OCI-LY7 (cell line): ENCODE results near the gene ACAN.

Experiments used
- EZH2phosphoT487 ChIP-seq: fragments of 200-600 bp; sonication (generic); IDR thresholded peaks from 2 replicates; pipeline ENCODE4 v1.6.1; 2018; ENCODE audit warnings: low read depth, borderline replicate concordance, mild to moderate bottlenecking, mixed run types, antibody characterized with exemption, low read length, moderate library complexity, mixed read lengths
- TF ChIP-seq, protein P1 (sequence below): fragments of 200-600 bp; sonication (generic); conservative IDR thresholded peaks from 2 replicates; pipeline ENCODE4 v1.5.1; 2014; ENCODE audit warnings: mild to moderate bottlenecking, antibody characterized with exemption, low read length, moderate library complexity, mixed read lengths

DNA sequence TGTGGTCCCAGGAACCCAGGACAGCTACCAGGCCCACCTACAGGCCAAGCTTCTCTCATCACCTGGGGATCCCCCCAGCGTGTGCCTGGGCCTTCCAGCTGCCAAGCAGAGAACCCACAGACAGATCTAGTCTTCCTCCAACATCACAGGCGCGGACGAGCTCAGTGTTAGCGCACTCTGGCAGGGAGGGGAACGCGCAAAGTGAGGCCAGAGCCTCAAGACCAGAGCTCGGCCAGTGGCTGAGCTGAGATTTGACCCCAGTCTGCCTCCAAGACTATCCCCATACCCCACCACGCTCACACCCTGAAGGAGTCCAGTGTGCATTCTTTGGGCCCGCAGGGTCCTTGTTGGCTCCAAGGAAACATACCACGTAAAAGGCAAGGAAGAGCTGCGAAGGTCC is 104.9 kb downstream of the ACAN start:
- TF ChIP-seq, protein P1, sequence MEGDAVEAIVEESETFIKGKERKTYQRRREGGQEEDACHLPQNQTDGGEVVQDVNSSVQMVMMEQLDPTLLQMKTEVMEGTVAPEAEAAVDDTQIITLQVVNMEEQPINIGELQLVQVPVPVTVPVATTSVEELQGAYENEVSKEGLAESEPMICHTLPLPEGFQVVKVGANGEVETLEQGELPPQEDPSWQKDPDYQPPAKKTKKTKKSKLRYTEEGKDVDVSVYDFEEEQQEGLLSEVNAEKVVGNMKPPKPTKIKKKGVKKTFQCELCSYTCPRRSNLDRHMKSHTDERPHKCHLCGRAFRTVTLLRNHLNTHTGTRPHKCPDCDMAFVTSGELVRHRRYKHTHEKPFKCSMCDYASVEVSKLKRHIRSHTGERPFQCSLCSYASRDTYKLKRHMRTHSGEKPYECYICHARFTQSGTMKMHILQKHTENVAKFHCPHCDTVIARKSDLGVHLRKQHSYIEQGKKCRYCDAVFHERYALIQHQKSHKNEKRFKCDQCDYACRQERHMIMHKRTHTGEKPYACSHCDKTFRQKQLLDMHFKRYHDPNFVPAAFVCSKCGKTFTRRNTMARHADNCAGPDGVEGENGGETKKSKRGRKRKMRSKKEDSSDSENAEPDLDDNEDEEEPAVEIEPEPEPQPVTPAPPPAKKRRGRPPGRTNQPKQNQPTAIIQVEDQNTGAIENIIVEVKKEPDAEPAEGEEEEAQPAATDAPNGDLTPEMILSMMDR: no peak
- TF ChIP-seq EZH2phosphoT487: no peak
